NCI-H748 treated with DMSO at 0.1 percent for 48 hours (cell line): ENCODE data around the gene SULT4A1.

ENCODE experiments used
- DNase-seq: peaks from one replicate; lab custom pipeline; 2025; lab: John Stamatoyannopoulos, UW

Gene SULT4A1

DNA sequence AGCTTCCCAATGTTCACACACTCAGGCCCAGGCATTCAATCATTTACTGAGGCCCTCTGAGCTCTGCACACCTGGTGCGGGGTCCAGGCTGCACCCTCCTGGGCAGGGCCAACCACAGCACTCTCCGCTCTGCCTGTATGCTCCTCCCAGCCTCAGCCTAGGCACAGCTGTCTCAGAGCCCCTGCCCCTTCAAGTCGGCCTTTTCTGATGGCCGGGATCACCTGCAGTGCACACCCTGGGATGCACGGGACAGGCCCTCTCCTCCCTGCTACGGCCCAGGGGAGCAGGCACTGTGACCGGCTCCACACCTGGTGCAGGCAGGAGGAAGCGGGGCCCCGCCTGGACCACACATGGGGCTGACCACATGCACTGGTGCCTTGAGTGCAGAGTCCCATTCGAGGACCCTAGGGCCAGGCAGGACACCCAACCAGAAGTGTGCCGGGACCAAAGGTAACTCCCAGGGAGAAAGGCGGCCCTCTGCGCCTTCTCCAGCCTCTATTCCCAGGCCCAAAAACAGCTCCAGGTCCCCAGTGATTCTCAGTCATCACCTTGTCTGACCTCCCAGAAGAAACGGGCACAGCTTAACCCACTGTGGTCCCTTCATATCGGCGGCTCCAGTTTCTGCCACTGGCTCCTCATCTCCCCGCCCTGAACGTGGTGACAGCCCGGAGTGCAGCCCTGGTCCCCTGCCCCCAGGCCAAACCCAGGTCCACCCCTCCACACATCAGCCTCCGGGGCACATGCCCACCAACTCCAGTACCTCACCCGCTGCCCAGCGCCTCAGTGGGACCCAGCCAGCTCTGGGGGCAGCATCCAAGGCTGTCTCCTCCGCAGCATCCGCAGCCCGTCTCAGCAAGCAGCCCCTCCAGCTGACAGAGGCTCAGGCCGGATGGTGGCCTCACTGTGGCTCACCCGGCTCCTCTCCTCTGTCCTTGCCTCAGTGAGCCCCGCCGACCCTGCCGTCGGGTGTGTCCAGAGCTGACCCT is 17.5 kb downstream of the SULT4A1 start:
- DNase-seq = no peak

- no peak for DNase-seq
Observed at GRCh38 chr22:43843783-43844530, 18.4 kb downstream of the SULT4A1 start.

GRCh38 chr22:43841742-43842141 is 20.6 kb downstream of the SULT4A1 start:
- no peak for DNase-seq

DNA sequence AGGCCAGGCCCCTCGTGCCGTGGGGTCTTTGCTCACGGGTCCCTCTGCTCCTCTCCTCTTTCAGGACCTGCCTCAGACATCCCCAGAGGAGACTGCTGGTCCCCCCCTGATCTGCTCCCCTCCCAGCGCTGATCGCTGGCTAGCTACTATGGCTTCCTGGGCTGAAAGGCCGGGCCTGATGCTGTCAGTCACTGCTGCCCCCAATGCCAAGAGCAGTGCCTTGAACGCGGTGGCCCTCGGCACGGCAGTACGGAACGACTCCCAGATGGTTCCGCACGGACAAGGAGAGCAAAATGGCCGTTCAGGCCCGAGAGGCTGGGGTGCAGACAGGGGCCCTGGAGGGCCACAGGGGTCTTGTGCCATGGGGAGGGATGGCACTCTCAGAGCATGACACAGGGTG is 21.5 kb downstream of the SULT4A1 start:
- DNase-seq = no peak

DNA sequence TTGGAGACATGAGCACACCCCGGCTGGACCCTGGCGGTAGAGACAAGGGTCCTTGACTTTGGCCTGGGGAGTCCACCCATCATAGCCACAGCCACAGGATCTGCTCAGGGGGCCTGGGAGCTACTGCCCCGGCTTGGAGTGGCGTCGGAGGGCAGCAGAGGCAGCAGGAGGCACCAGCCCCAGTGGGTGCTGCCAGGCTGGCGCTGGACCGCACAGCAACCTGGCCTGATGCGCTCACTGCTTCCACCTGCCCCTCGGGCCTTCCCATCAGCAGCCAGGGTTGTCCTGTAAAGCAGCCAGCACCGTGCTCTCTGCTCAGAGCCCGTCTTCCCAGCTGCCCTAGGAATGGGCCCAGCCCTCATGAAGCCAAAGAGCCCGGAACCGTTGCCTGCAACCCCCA is 21.9 kb downstream of the SULT4A1 start:
- DNase-seq = no peak

GRCh38 chr22:43839781-43840180 is 22.5 kb downstream of the SULT4A1 start:
- no peak for DNase-seq

DNA sequence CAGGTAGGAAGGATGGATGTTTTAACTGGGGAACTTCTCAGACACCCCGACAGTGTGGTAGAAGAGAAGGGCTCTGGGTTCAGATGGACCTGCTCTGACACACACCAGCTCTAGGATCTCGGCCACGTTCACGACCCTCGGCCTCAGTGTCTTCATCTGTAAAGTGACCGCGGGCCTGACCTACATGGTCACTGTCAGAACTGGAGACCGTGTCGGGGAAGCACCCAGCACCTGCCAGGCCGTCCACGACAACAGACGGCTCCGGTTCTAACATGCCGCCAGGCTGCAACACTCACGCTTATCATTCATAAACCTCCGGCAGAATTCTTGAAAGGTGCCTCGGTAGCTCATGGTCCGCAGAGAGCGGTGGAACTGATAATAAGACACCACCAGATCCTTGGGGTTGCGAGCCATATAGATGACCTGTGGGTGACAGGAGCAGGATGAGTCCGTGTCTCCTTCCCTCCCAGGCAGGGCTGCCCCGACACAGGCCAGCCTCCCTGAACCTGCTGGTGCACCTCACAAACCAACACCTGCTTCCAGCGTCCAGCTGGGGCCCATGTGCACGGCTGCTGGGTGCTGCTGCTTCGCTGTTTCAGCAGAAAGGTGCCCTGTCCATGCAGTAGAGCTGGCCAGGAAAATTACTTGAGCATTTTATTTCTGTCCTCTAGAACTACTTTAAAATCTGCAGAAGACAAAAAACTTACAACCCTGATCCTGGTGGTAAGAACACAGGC is 23.6 kb downstream of the SULT4A1 start:
- no peak for DNase-seq

GRCh38 chr22:43838161-43838560 is 24.2 kb downstream of the SULT4A1 start:
- DNase-seq = no peak

DNA sequence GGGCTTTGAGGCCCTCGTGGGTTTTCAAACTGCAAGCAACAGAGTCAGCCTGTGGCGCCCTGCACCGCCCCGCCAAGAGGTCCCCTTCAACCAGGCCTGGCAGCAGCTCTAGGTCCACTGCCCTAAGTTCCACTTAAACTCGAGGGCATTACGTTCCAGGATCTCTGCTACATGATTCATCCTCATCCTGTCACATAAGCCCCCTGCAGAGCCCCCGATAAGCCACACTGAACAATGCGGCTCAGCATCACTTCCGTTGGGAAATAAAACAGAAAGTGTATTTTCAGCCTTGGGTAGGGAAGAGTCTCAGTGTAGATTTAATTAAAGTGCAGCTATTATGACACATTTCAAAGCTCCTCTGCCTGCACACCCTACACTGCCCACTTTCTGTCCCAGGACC is 24.6 kb downstream of the SULT4A1 start:
- DNase-seq = no peak

GRCh38 chr22:43835736-43836135 is 26.6 kb downstream of the SULT4A1 start:
- DNase-seq = no peak

DNA sequence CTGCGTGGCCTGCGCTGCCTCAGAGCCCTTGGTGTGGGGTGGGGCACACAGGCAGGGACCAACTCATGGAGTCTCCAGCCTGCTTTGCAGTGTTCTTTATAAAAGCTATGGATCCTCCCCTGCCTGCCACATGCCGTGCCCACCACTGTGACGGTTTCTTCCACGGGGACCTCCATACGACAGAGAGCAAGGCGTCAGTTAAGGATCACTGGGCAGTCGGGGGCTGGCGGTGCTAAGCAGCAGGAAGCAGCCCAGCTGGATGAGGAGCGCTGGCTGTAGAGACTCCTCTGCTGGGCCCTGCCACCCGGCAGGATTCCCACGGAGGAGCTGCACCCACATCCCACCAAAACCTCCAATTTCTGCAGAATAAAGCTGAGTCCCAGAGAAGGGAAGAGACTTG is 27.1 kb downstream of the SULT4A1 start:
- DNase-seq = no peak

DNA sequence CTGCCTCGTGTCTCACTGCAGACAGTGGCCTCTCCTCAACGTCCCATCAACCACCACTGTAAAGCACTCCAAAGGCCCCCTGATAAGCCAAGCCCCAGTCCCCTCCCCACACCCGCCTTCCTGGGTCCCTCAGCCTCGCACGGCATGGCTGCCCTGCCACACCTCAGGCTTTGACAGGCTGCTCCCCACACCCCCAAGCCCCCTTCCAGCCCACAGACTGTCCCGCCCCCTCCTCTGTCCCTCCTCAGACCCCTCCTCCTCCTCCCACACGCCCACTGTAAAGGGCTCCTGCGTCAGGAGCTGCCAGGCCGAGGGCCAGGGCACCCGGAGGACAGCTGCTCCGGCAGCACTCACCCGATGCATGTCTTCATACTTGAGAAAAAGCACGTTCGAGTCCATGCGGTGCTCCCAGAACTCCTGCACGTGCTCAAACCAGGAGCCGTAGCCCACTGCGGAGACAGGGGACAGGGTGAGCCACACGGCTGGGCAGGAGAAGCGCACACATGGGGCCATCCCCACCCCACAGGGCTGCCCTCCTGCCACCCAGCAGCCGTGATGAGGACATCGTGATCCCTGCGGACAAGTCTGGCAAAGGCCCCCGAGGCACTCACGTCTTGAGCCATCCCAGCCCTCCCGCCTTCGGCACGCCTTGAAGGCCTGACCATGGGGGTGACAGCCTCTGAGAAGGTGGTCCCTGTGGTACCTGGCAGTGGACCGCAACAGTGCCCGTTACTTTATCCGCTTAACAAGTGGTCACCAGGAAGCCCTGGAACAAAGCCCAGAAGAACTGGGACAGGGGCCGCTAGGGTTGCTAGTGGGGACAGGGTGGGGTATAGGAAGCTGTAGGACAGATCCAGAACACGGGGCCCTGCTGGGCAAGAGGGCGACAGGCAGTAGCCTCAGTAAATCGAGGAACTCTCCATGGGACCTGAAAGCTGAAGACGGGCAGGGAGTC is 28.8 kb downstream of the SULT4A1 start:
- DNase-seq = no peak

DNA sequence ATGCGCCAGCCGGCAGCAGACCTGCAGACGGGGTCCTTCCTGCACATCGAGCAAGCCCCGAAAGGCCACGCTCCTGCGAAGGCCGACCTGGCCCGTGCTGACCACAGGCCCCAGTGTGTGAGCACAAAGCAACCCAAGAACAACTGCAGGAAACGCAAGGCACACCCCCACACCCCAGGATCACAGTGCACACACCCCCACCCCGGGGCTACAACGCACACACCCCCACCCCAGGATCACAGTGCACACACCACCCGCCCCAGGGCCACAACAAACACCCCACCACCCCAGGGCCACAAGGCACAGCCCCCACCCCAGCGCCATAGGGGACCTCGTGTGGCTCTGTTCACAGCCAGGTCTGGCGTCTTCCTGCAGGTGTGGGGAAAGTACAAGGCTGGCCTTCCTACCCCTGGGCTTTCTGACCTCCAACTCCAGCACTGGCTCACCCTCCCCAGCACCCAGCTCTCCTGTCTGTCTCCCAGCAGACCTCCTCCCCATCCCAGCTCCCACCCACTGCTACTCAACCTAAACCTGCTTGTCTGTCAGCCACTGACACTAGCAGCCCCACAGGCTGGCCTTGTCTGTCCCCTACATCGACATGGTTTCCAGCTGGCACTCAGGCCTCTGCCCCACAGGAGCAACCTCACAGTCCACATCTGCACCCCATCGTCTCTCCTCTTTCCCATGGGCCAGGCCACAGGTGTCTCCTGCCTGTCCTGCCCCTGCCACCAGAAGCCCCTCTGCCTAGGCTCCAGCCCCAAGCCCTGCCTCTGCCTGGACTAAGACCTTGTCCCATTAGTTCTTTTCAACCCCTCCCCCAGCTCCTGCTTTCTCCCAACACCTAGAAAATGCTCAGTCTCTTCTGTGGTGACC is 29.7 kb downstream of the SULT4A1 start:
- DNase-seq = no peak

DNA sequence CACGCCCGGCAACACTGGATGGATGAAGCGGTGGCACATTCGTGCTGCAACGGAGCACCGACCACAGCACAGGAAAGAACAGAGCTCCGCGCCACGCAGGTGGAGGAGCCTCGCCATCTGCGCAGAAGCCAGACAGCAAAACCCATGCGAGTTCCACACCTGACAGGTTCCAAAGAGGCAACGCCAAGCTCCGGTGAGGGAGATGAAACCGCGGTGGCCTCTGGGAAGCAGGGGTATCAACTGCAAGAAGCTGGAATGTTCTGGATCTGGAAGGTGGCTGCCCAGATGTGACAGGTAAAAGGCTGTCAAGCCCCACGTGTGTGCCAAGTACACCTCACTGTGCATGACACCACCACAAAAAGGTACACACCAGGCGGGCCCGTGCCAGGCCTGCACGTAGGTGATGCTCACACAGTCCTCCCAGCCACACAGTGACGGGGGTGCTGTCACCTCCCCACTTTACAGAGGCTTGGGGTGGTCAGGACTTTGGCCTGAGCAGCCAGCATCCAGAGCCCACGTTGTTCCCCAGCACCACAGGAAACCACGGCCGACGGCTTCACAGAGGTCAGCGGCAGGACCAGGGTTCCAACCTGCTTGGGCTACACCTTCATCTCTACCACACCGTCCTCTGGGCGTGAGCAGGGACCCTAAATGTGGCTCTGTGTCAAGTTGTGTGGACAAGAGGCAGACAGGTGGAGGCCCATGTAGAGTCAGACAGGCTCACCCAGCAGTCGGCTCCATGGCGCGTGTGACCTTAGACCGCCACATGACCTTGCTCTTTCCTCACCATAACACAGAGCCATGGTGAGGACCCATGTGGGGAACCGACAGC is 30.5 kb downstream of the SULT4A1 start:
- no peak for DNase-seq

DNA sequence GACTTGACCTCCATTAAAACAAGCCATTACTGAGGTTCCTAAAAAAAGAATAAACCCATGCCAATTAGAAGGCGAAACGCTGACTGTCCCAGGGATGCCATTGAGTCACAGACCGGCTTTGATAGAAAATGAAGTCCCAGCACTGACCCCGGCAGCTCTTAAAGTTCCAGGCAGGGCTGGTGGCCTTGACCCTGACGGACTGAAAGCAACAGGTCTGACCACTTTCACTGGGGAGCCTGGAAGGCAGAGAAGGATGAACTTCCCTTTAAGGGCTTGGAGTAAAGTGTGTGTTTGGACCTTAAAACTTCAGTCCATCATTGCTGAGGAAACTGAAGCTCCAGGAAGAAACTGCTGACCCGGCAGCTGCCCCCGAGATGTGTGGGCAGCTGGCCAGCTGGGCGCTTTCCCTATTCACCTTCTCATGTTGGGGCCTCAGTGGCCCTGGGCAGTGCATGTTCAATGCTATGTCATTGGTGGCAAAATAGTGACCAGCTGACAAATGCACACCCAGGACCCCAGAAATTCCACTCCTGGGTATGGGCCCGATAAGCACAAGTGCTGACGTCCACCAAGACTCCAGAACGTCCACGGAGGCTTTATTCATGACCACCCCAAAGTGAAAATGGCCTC is 31.3 kb downstream of the SULT4A1 start:
- DNase-seq = no peak

GRCh38 chr22:43829904-43830851 is 32.1 kb downstream of the SULT4A1 start:
- no peak for DNase-seq

DNA sequence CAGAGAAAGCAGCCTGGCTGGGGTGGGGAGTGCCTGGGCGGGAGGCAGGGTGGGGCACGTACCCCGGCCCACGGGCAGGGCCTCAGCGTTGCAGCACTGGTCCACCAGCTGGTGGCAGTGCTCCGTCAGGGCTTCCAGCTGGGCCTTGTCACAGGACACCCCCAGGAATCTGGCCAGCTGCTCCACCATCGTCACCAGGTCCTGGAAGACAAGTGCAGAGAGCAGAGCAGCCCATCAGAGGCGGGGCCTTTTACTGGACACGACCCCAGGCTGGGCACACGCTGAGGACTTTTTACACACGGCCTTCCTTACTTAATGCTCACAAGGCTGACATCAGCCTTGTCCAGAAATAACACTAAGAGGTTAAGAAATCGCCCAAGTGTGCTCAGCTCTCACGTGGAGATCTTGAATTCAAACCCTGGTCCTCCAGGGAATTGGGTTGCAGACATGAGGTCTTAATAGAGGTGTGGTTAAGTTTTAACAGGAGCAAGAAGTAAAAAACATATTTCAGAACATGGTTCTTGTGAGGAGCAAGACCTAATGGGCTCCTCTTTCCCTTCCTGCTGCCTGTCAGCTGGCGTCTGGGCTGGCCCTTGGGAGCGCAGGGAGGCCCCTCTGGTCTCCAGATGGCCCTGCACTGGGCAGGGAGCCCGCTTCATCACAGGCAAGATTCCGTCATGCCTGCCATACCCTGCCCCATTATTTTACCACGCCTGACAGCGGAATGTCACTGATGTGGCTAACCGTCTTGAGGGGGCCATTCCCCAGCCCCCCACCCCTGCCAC is 33.1 kb downstream of the SULT4A1 start:
- DNase-seq = no peak
